IMR-90 (cell line): ENCODE results near the gene THSD7B. TPM values are rescaled to one million over a fixed set of nuclear protein-coding genes. Genes with fewer than 3 reads are reported as not detected.

Experiments
- ATAC-seq: fragments of 200-7000 bp; cut with Tn5 transposase; 2 replicates; pipeline ENCODE4 v1.9.1; 2020; ENCODE audit warnings: low read depth, mild to moderate bottlenecking, moderate library complexity
- BruUV-seq: library from RNA; stranded (reverse); fragments of 400-500 nt; replicated peaks from 2 replicates; lab custom pipeline; 2021; lab: Mats Ljungman, UMichigan
- CTCF ChIA-PET: fragments of 300-600 bp; formaldehyde crosslinking; extraction: SDS; loops from one replicate; lab custom pipeline; 2021; ENCODE audit warnings: antibody characterized with exemption; lab: Yijun Ruan, JAX
- POLR2A ChIA-PET: fragments of 300-600 bp; sonication (Branson Sonifier 250); formaldehyde crosslinking; loops from one replicate; lab custom pipeline; 2022; ENCODE audit warnings: antibody characterized with exemption; ENCODE audit not compliant: unreplicated experiment; lab: Charles Lee
- DNase-seq: peaks from one replicate; pipeline ENCODE4 v3.0.0; 2013
- H2AFZ ChIP-seq: replicated peaks from 2 replicates; pipeline ENCODE3; 2013; ENCODE audit warnings: low read length, mild to moderate bottlenecking; ENCODE audit not compliant: poor library complexity
- H2AK5ac ChIP-seq: 2 replicates; pipeline ENCODE4 v1.6.1; 2013; ENCODE audit warnings: low read depth, low read length, inconsistent platforms
- H2AK9ac ChIP-seq: replicated peaks from 2 replicates; pipeline ENCODE3; 2013; ENCODE audit warnings: mild to moderate bottlenecking, low read depth, low read length, moderate library complexity; ENCODE audit not compliant: poor library complexity
- H2BK120ac ChIP-seq: 2 replicates; pipeline ENCODE4 v1.6.1; 2013; ENCODE audit warnings: low read depth, low read length, inconsistent platforms
- H2BK15ac ChIP-seq: 3 replicates; pipeline ENCODE4 v1.6.1; 2013; ENCODE audit warnings: low read depth, low read length, inconsistent platforms
- H2BK20ac ChIP-seq: 2 replicates; pipeline ENCODE4 v1.6.1; 2013; ENCODE audit warnings: low read depth, mild to moderate bottlenecking, inconsistent platforms, low read length, moderate library complexity
- H2BK5ac ChIP-seq: 2 replicates; pipeline ENCODE4 v1.6.1; 2013; ENCODE audit warnings: mild to moderate bottlenecking, low read depth, low read length, inconsistent platforms; ENCODE audit not compliant: poor library complexity, severe bottlenecking
- H3K14ac ChIP-seq: replicated peaks from 2 replicates; pipeline ENCODE4 v1.6.1; 2013; ENCODE audit warnings: low read depth, low read length, inconsistent platforms
- H3K18ac ChIP-seq: 2 replicates; pipeline ENCODE4 v1.6.1; 2013; ENCODE audit warnings: low read depth, low read length, control low read depth
- H3K23ac ChIP-seq: 2 replicates; pipeline ENCODE4 v1.6.1; 2013; ENCODE audit warnings: low read depth, low read length, inconsistent platforms
- H3K27ac ChIP-seq: 2 replicates; pipeline ENCODE4 v1.5.1; 2013; ENCODE audit warnings: mild to moderate bottlenecking, control low read depth, low read length; ENCODE audit not compliant: insufficient read depth
- H3K27me3 ChIP-seq: 2 replicates; pipeline ENCODE4 v1.6.1; 2013; ENCODE audit warnings: low read length; ENCODE audit not compliant: control insufficient read depth, insufficient read depth
- H3K36me3 ChIP-seq: 2 replicates; pipeline ENCODE4 v1.6.1; 2013; ENCODE audit warnings: low read length, mixed read lengths; ENCODE audit not compliant: control insufficient read depth, insufficient read depth
- H3K4ac ChIP-seq: 2 replicates; pipeline ENCODE4 v1.6.1; 2013; ENCODE audit warnings: low read depth, low read length, inconsistent platforms
- H3K4me1 ChIP-seq: 2 replicates; pipeline ENCODE4 v1.6.1; 2013; ENCODE audit warnings: low read length, mixed read lengths; ENCODE audit not compliant: control insufficient read depth, insufficient read depth
- H3K4me2 ChIP-seq: 2 replicates; pipeline ENCODE4 v1.6.1; 2013; ENCODE audit warnings: low read depth, mild to moderate bottlenecking, control low read depth, low read length, moderate library complexity
- H3K4me3 ChIP-seq: 2 replicates; pipeline ENCODE4 v1.5.1; 2013; ENCODE audit warnings: low read depth, mild to moderate bottlenecking, control low read depth, low read length, moderate library complexity; ENCODE audit not compliant: insufficient read depth
- H3K56ac ChIP-seq: 2 replicates; pipeline ENCODE4 v1.6.1; 2013; ENCODE audit warnings: low read length, inconsistent platforms; ENCODE audit not compliant: insufficient read depth; ENCODE audit errors: extremely low read depth
- H3K79me1 ChIP-seq, 2 experiments: 2 replicates each; pipeline ENCODE4 v1.6.1; 2013; ENCODE audit warnings: low read length in 2 of 2, inconsistent platforms in 1 of 2, low read depth in 1 of 2
- H3K9ac ChIP-seq: 2 replicates; pipeline ENCODE4 v1.6.1; 2013; ENCODE audit warnings: low read depth, low read length, control low read depth
- H3K9me1 ChIP-seq: 2 replicates; pipeline ENCODE4 v1.6.1; 2013; ENCODE audit warnings: low read length, inconsistent platforms; ENCODE audit not compliant: insufficient read depth
- H3K9me3 ChIP-seq: 2 replicates; pipeline ENCODE4 v1.6.1; 2013; ENCODE audit warnings: low read length; ENCODE audit not compliant: control insufficient read depth, insufficient read depth
- H4K20me1 ChIP-seq: 2 replicates; pipeline ENCODE4 v1.6.1; 2013; ENCODE audit warnings: low read length, inconsistent platforms; ENCODE audit not compliant: insufficient read depth
- H4K5ac ChIP-seq: 2 replicates; pipeline ENCODE4 v1.6.1; 2013; ENCODE audit warnings: mild to moderate bottlenecking, low read depth, low read length, control low read depth
- H4K8ac ChIP-seq, 2 experiments: 2 replicates each; pipeline ENCODE4 v1.6.1; 2013; ENCODE audit warnings: low read depth in 2 of 2, low read length in 2 of 2, control low read depth in 1 of 2, inconsistent platforms in 1 of 2
- H4K91ac ChIP-seq: 2 replicates; pipeline ENCODE4 v1.6.1; 2013; ENCODE audit warnings: low read depth, low read length, inconsistent platforms; ENCODE audit not compliant: insufficient read depth
- BHLHE40 ChIP-seq: fragments of 150-350 bp; IDR thresholded peaks from 2 replicates; pipeline ENCODE4 v1.6.1; 2016; ENCODE audit warnings: mild to moderate bottlenecking, low read depth, low read length
- CEBPB ChIP-seq: IDR thresholded peaks from 2 replicates; pipeline ENCODE4 v1.6.1; 2012; ENCODE audit warnings: low read depth, low read length, improper control_type of control experiment
- CHD1 ChIP-seq: IDR thresholded peaks from 2 replicates; pipeline ENCODE4 v1.6.1; 2012; ENCODE audit warnings: low read depth, low read length, improper control_type of control experiment
- CTCF ChIP-seq: conservative IDR thresholded peaks from 2 replicates; pipeline ENCODE4 v1.5.1; 2012; ENCODE audit warnings: mild to moderate bottlenecking, low read depth, low read length, improper control_type of control experiment
- ELK1 ChIP-seq: fragments of 150-350 bp; IDR thresholded peaks from 2 replicates; pipeline ENCODE4 v1.6.1; 2016; ENCODE audit warnings: low read depth, mild to moderate bottlenecking, low read length, moderate library complexity, borderline replicate concordance
- FOS ChIP-seq: fragments of 150-350 bp; IDR thresholded peaks from 2 replicates; pipeline ENCODE4 v1.6.1; 2016; ENCODE audit warnings: low read depth, low read length
- MAFK ChIP-seq: IDR thresholded peaks from 2 replicates; pipeline ENCODE4 v1.6.1; 2012; ENCODE audit warnings: low read depth, low read length, improper control_type of control experiment
- MAZ ChIP-seq: IDR thresholded peaks from 2 replicates; pipeline ENCODE4 v1.6.1; 2012; ENCODE audit warnings: low read depth, mild to moderate bottlenecking, low read length, improper control_type of control experiment, moderate library complexity, borderline replicate concordance
- MXI1 ChIP-seq: IDR thresholded peaks from 2 replicates; pipeline ENCODE4 v1.6.1; 2012; ENCODE audit warnings: low read depth, mild to moderate bottlenecking, low read length, moderate library complexity, borderline replicate concordance
- NFE2L2 ChIP-seq: fragments of 150-350 bp; IDR thresholded peaks from 2 replicates; pipeline ENCODE4 v1.6.1; 2016; ENCODE audit warnings: low read depth, mild to moderate bottlenecking, low read length
- POLR2A ChIP-seq: IDR thresholded peaks from 2 replicates; pipeline ENCODE4 v1.6.1; 2012; ENCODE audit warnings: mild to moderate bottlenecking, low read depth, low read length
- RAD21 ChIP-seq: IDR thresholded peaks from 2 replicates; pipeline ENCODE4 v1.6.1; 2012; ENCODE audit warnings: low read length, improper control_type of control experiment
- RCOR1 ChIP-seq: IDR thresholded peaks from 2 replicates; pipeline ENCODE4 v1.6.1; 2012; ENCODE audit warnings: mild to moderate bottlenecking, low read length, improper control_type of control experiment; ENCODE audit not compliant: insufficient replicate concordance
- RFX5 ChIP-seq: IDR thresholded peaks from 2 replicates; pipeline ENCODE4 v1.8.0; 2012; ENCODE audit warnings: low read depth, mild to moderate bottlenecking, low read length, moderate library complexity
- SMC3 ChIP-seq: fragments of 150-350 bp; IDR thresholded peaks from 2 replicates; pipeline ENCODE4 v1.6.1; 2016; ENCODE audit warnings: low read depth, mild to moderate bottlenecking, antibody characterized with exemption, low read length, moderate library complexity
- USF2 ChIP-seq: fragments of 150-350 bp; IDR thresholded peaks from 2 replicates; pipeline ENCODE4 v1.6.1; 2017; ENCODE audit warnings: mild to moderate bottlenecking, antibody characterized with exemption, low read length, low read depth
- dilution Hi-C: fragments of 300-500 bp; cut with HindIII; formaldehyde crosslinking; loops from one replicate; pipeline ENCODE4 v1.14.3; 2018; ENCODE audit warnings: low sequenced_read_pairs; ENCODE audit not compliant: unreplicated experiment
- in situ Hi-C: fragments of 300-500 bp; cut with MboI; formaldehyde crosslinking; loops from 3 replicates; pipeline ENCODE4 v1.14.3; 2019; ENCODE audit warnings: low sequenced_read_pairs, inconsistent platforms, mixed read lengths
- intact Hi-C: fragments of 100-400 bp; cut with micrococcal nuclease; formaldehyde crosslinking; loops from 2 replicates; pipeline ENCODE4 v1.10.0; 2022
- polyA plus RNA-seq, 3 experiments: library from polyadenylated mRNA; depleted of rRNA; stranded (reverse); fragments of >200 nt; gene quantifications; 2 replicates each; pipeline ENCODE4 v1.2.3, GENCODE V29; 2012; ENCODE audit warnings: low replicate concordance in 1 of 3
- total RNA-seq: library from RNA; depleted of rRNA; stranded (reverse); fragments of >200 nt; gene quantifications from 2 replicates; pipeline ENCODE4 v1.2.3, GENCODE V29; 2012

Gene THSD7B
- total and polyA plus RNA-seq, 2 of the 4 experiments (the other 2 are of a cell fraction), result not detected

- in situ Hi-C loops (no loop called here), intact Hi-C loops (no loop called here), dilution Hi-C loops (no loop called here)
- Histone ChIP-seq H3K23ac (no peak overlapping the region), H3K27ac (no peak overlapping the region), H3K56ac (no peak overlapping the region), H2BK15ac (no peak overlapping the region), H2AK5ac (no peak overlapping the region), H2AK9ac (no peak overlapping the region), H3K36me3 (no peaks in the 10 kb centered on the region), H2BK20ac (no peak overlapping the region), H4K20me1 (no peaks in the 10 kb centered on the region), H3K4me1 (no peaks in the 10 kb centered on the region), H3K27me3 (no peaks in the 10 kb centered on the region), H4K8ac (no peak overlapping the region), H3K9me1 (no peaks in the 10 kb centered on the region), H3K4me2 (no peak overlapping the region), H3K4ac (no peak overlapping the region), H2BK5ac (no peak overlapping the region), H3K9me3 (peaks cover 15% of the 10 kb centered on the region; the same call in 1 of the 2 replicates), H3K18ac (no peak overlapping the region), H3K14ac (no peak overlapping the region), H3K79me1 (no peaks in the 10 kb centered on the region), H2BK120ac (no peak overlapping the region), H3K4me3 (no peak overlapping the region), H4K91ac (no peak overlapping the region), H2AFZ (no peak overlapping the region), H4K5ac (no peak overlapping the region), H3K9ac (no peak overlapping the region)
- BruUV-seq, result no TSS peak
- TF ChIP-seq CTCF (no peak), NFE2L2 (no peak), MXI1 (no peak), ELK1 (no peak), MAFK (no peak), RCOR1 (no peak), USF2 (no peak), CEBPB (no peak), POLR2A (no peak), RFX5 (no peak), SMC3 (no peak), MAZ (no peak), BHLHE40 (no peak), CHD1 (no peak), RAD21 (no peak), FOS (no peak)
- no peak for DNase-seq
- no peak for ATAC-seq
- ChIA-PET POLR2A (no interaction called here), CTCF (no interaction called here)
These were observed 395.9 kb downstream of the THSD7B start for GRCh38 chr2:137161250-137161649.
